ENCODE results near the gene YTHDC2. TPM values are rescaled to one million over a fixed set of nuclear protein-coding genes. Genes with fewer than 3 reads are reported as not detected.

The YTHDC2 gene
- total RNA-seq, 2 donors from 2014 or later: 25.6 to 27.4 TPM

DNA sequence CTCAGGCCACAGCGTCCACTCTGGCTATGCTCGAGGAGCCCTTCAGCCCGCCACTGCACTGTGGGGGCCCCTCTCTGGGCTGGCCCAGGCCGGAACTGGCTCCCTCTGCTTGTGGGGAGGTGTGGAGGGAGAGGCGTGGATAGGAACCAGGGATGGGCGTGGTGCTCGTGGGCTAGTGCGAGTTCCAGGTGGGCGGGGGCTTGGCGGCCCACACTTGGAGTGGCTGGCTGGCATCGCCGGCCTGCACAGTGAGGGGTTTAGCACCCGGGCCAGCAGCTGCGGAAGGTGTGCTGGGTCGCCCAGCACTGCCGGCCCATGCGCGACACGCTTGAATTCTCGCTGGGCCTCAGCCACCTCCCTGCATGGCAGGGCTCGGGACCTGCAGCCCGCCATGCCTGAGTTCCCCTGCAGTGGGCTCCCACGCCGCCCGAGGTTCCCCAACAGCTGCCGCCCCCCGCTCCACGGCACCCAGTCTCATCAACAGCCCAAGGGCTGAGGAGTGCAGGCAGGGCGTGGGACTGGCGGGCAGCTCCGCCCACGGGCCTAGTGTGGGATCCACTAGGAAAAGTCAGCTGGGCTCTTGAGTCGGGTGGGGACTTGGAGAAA lies 103.8 kb downstream of the YTHDC2 start:
- Histone ChIP-seq H3K4me3 (ENCODE audit: low read length) (no peak overlapping the region), H3K27me3 (ENCODE audit: control insufficient read depth, insufficient read depth, low read length, poor library complexity, severe bottlenecking) (no peaks in the 10 kb centered on the region), H3K27ac (ENCODE audit: low read depth, low read length) (no peak overlapping the region), H3K4me1 (ENCODE audit: control insufficient read depth, insufficient read depth, low read length) (no peaks in the 10 kb centered on the region), H3K9ac (ENCODE audit: extremely low read depth, low read length, poor library complexity, severe bottlenecking) (no peak overlapping the region), H3K36me3 (ENCODE audit: control insufficient read depth, insufficient read depth, low read length) (no peaks in the 10 kb centered on the region), H3K9me3 (ENCODE audit: control insufficient read depth, low read length) (no peaks in the 10 kb centered on the region)
- no peak overlapping the region for H3K27ac Mint-ChIP-seq
- H3K36me3 Mint-ChIP-seq (ENCODE audit: low read depth): no peaks in the 10 kb centered on the region
- TF ChIP-seq, protein P1, sequence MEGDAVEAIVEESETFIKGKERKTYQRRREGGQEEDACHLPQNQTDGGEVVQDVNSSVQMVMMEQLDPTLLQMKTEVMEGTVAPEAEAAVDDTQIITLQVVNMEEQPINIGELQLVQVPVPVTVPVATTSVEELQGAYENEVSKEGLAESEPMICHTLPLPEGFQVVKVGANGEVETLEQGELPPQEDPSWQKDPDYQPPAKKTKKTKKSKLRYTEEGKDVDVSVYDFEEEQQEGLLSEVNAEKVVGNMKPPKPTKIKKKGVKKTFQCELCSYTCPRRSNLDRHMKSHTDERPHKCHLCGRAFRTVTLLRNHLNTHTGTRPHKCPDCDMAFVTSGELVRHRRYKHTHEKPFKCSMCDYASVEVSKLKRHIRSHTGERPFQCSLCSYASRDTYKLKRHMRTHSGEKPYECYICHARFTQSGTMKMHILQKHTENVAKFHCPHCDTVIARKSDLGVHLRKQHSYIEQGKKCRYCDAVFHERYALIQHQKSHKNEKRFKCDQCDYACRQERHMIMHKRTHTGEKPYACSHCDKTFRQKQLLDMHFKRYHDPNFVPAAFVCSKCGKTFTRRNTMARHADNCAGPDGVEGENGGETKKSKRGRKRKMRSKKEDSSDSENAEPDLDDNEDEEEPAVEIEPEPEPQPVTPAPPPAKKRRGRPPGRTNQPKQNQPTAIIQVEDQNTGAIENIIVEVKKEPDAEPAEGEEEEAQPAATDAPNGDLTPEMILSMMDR (conservative IDR thresholded peaks at IDR 0.05): no peak
- 95 to 98% methylated on average over 7 to 33 of the region's 33 CpGs for WGBS, 2 experiments (ENCODE audit: insufficient coverage in 1 of 2, insufficient read length in 1 of 2)
- H3K27me3 Mint-ChIP-seq (ENCODE audit: insufficient read depth): peaks cover 11% of the 10 kb centered on the region
- H3K4me1 Mint-ChIP-seq: peaks cover 7% of the 10 kb centered on the region
- H3K4me3 Mint-ChIP-seq: no peak overlapping the region
- H3K9me3 Mint-ChIP-seq: peaks cover 23% of the 10 kb centered on the region
- DNase-seq: no peak

DNA sequence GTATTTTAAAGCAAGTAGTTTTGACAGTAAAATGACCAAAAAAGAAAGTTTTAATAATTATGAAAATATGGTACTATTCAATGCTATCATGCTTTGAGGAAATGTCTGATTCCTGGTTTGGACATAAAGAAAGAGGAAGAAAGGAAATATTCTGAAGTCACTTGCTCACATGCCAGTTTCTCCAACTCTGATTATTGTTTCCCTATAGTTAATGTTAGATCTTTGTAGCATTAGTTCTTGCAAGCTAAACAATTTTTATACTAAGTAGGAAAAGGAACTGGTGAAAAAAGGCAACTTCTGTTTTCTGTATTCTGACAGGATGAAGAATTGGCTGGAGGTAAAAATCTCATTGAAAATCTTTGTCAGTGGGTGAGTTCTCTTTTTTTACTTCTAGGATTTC lies 119.5 kb downstream of the YTHDC2 start:
- H3K4me1 Mint-ChIP-seq: no peaks in the 10 kb centered on the region

DNA sequence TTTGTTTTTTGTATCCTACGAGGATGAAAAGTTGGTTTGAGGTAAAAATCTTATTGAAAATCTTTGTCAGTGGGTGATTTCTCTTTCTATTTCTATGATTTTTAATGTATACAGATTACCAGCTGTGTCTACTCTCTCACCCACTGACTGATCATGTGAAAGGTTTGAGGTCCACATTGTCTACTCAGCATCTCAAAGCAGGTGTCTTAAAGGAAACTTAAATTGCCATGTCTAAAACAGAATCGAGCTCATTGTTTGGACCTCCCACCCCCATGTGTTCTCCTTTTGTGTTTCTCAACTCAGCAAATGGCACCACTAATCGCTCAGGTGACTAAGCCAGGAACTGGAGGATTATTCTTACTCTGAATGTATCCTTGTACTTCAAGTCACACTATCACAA lies 121.5 kb downstream of the YTHDC2 start:
- H3K4me1 ChIP-seq (ENCODE audit: control insufficient read depth, insufficient read depth, low read length): no peaks in the 10 kb centered on the region
- peaks cover 15% of the 10 kb centered on the region for H3K9me3 Mint-ChIP-seq
- DNase-seq: no peak
- H3K27ac ChIP-seq (ENCODE audit: low read depth, low read length): no peak overlapping the region
- no peaks in the 10 kb centered on the region for H3K36me3 Mint-ChIP-seq (ENCODE audit: low read depth)
- H3K27me3 ChIP-seq (ENCODE audit: control insufficient read depth, insufficient read depth, low read length, poor library complexity, severe bottlenecking): no peaks in the 10 kb centered on the region
- no peak overlapping the region for H3K27ac Mint-ChIP-seq
- H3K27me3 Mint-ChIP-seq (ENCODE audit: insufficient read depth): no peaks in the 10 kb centered on the region
- TF ChIP-seq, protein P1 (conservative IDR thresholded peaks at IDR 0.05): no peak
- no peak overlapping the region for H3K9ac ChIP-seq (ENCODE audit: extremely low read depth, low read length, poor library complexity, severe bottlenecking)
- 87 to 95% methylated on average over 2 to 3 of the region's 3 CpGs for WGBS, 2 experiments (ENCODE audit: insufficient coverage in 1 of 2, insufficient read length in 1 of 2)
- no peaks in the 10 kb centered on the region for H3K4me1 Mint-ChIP-seq
- H3K4me3 ChIP-seq (ENCODE audit: low read length): no peak overlapping the region
- H3K4me3 Mint-ChIP-seq: no peak overlapping the region
- no peaks in the 10 kb centered on the region for H3K36me3 ChIP-seq (ENCODE audit: control insufficient read depth, insufficient read depth, low read length)
- H3K9me3 ChIP-seq (ENCODE audit: control insufficient read depth, low read length): peaks cover 12% of the 10 kb centered on the region

More for the DNA sequence above, 119.5 kb downstream of the YTHDC2 start:
- DNase-seq: no peak
- Mint-ChIP-seq H3K27me3 (ENCODE audit: insufficient read depth) (no peaks in the 10 kb centered on the region), H3K36me3 (ENCODE audit: low read depth) (no peaks in the 10 kb centered on the region), H3K9me3 (no peaks in the 10 kb centered on the region), H3K4me3 (no peak overlapping the region), H3K27ac (no peak overlapping the region)
- Histone ChIP-seq H3K9me3 (ENCODE audit: control insufficient read depth, low read length) (no peaks in the 10 kb centered on the region), H3K4me3 (ENCODE audit: low read length) (no peak overlapping the region), H3K27me3 (ENCODE audit: control insufficient read depth, insufficient read depth, low read length, poor library complexity, severe bottlenecking) (no peaks in the 10 kb centered on the region), H3K4me1 (ENCODE audit: control insufficient read depth, insufficient read depth, low read length) (no peaks in the 10 kb centered on the region), H3K9ac (ENCODE audit: extremely low read depth, low read length, poor library complexity, severe bottlenecking) (no peak overlapping the region), H3K27ac (ENCODE audit: low read depth, low read length) (no peak overlapping the region), H3K36me3 (ENCODE audit: control insufficient read depth, insufficient read depth, low read length) (no peaks in the 10 kb centered on the region)
- TF ChIP-seq, protein P1 (conservative IDR thresholded peaks at IDR 0.05): no peak
